Measurements from ENCODE around the gene PRRT1.

The PRRT1 gene

GRCh38 chr6:32132110-32132509, 19.6 kb downstream of the PRRT1 start:
- no peak for TF ChIP-seq CTCF (IDR thresholded peaks at IDR 0.05; ENCODE audit: control insufficient read depth, extremely low read depth, insufficient read depth)
- H3K4me3 ChIP-seq (ENCODE audit: low read depth, low read length): no peak overlapping the region
- peak; percentile 40 for DNase-seq (ENCODE audit: low read depth)

- DNase-seq (ENCODE audit: low read depth): no peak
Observed at GRCh38 chr6:32131439-32131948, 20.2 kb downstream of the PRRT1 start.

GRCh38 chr6:32129297-32130088, 22.2 kb downstream of the PRRT1 start:
- no peak for TF ChIP-seq CTCF (IDR thresholded peaks at IDR 0.05; ENCODE audit: control insufficient read depth, extremely low read depth, insufficient read depth)
- peak overlapping the region; percentile 99 for H3K4me3 ChIP-seq (ENCODE audit: low read depth, low read length)
- peak; percentile 38 for DNase-seq (ENCODE audit: low read depth)

More at GRCh38 chr6:32131439-32131948, 20.2 kb downstream of the PRRT1 start:
- no peak overlapping the region for H3K4me3 ChIP-seq (ENCODE audit: low read depth, low read length)
- no peak for TF ChIP-seq CTCF (IDR thresholded peaks at IDR 0.05; ENCODE audit: control insufficient read depth, extremely low read depth, insufficient read depth)

GRCh38 chr6:32128751-32129296, 22.9 kb downstream of the PRRT1 start:
- DNase-seq (ENCODE audit: low read depth): no peak
- peak overlapping the region; percentile 99 for H3K4me3 ChIP-seq (ENCODE audit: low read depth, low read length)
- no peak for TF ChIP-seq CTCF (IDR thresholded peaks at IDR 0.05; ENCODE audit: control insufficient read depth, extremely low read depth, insufficient read depth)

GRCh38 chr6:32127717-32128592, 23.8 kb downstream of the PRRT1 start, which contains the start of gene ATF6B:
TSS of gene ATF6B (minus strand) at chr6:32128246. CDS start at chr6:32128207, 39 bp downstream.
- H3K4me3 ChIP-seq (ENCODE audit: low read depth, low read length): peak within 1 kb of the TSS; percentile 99
- peak; percentile 99 for DNase-seq (ENCODE audit: low read depth)
- TF ChIP-seq CTCF (IDR thresholded peaks at IDR 0.05; ENCODE audit: control insufficient read depth, extremely low read depth, insufficient read depth): no peak

- DNase-seq (ENCODE audit: low read depth): no peak
- no peak for TF ChIP-seq CTCF (IDR thresholded peaks at IDR 0.05; ENCODE audit: control insufficient read depth, extremely low read depth, insufficient read depth)
- H3K4me3 ChIP-seq (ENCODE audit: low read depth, low read length): peak overlapping the region; percentile 99
Observed at GRCh38 chr6:32127409-32127716, 24.4 kb downstream of the PRRT1 start.
